Activated CD4-positive, alpha-beta memory T cell treated with anti-CD3 and anti-CD28 coated beads, Interleukin-2, amount 10 ng/mL, durations not matched to agents 7 days and 5 days (primary cell): ENCODE data around the gene COX14. TPM values are rescaled to one million over a fixed set of nuclear protein-coding genes. Genes with fewer than 3 reads are reported as not detected.
"Not testable (repeated sequence)": the region's sequence is repeated elsewhere in the genome, so short reads cannot be mapped to it uniquely, and the experiment has no call there.

Source experiments
- CTCF ChIA-PET: fragments of 350-600 bp; sonication (Branson Sonifier 250); formaldehyde crosslinking; loops from one replicate; lab custom pipeline; 2021; ENCODE audit warnings: antibody characterized with exemption, inconsistent platforms; lab: Charles Lee
- POLR2A ChIA-PET: fragments of 350-600 bp; sonication (Branson Sonifier 250); formaldehyde crosslinking; loops from one replicate; lab custom pipeline; 2021; ENCODE audit warnings: antibody characterized with exemption; lab: Charles Lee
- DNase-seq: peaks from one replicate; pipeline ENCODE4 v3.0.0-alpha.2; 2020
- H3K27ac Mint-ChIP-seq: one replicate; pipeline ENCODE4 v1.8.0; 2021; ENCODE audit warnings: mild to moderate bottlenecking, mixed read lengths
- H3K27me3 Mint-ChIP-seq: one replicate; pipeline ENCODE4 v1.8.0; 2021; ENCODE audit warnings: mixed read lengths
- H3K36me3 Mint-ChIP-seq: one replicate; pipeline ENCODE4 v1.8.0; 2021; ENCODE audit warnings: low read depth, mixed read lengths
- H3K4me1 Mint-ChIP-seq: one replicate; pipeline ENCODE4 v1.8.0; 2021; ENCODE audit warnings: mixed read lengths
- H3K4me3 Mint-ChIP-seq: one replicate; pipeline ENCODE4 v1.8.0; 2021; ENCODE audit warnings: mild to moderate bottlenecking, mixed read lengths
- H3K9me3 Mint-ChIP-seq: one replicate; pipeline ENCODE4 v1.8.0; 2021; ENCODE audit warnings: mixed read lengths
- total RNA-seq, 2 experiments: library from RNA; stranded (reverse); gene quantifications; one replicate each; pipeline ENCODE4 v1.2.3, GENCODE V29; 2021

Gene COX14
- total RNA-seq, 2 experiments from 2014 or later, result 53.5 to 55.3 TPM

DNA sequence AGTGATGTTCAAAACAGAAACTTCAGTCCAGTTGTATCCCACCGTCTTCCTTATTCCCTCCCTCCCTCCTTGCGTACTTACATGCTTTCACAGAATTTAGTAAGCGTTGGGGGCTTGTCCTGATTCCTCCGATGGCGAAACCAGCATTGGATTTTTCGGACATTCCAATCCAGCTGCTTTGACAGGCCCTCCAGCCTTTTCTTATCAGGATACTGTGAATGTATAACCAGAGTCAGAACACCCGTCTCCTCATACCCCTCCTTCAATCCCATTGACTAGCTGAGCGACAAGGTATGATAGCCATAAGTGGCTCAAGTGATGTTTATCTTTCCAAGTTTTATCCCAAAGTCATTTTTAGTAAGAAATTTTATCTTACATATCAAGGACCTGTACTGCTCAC is 31.0 kb downstream of the COX14 start:
- Mint-ChIP-seq H3K4me1 (peaks cover 9% of the 10 kb centered on the region), H3K27me3 (no peaks in the 10 kb centered on the region), H3K36me3 (peaks cover 37% of the 10 kb centered on the region), H3K4me3 (no peak overlapping the region), H3K9me3 (no peaks in the 10 kb centered on the region), H3K27ac (no peak overlapping the region)
- CTCF ChIA-PET, result interaction anchor here (0.8 to 1.1 kb wide), 2 partner anchors 11 to 58 kb away, joined by 3 to 4 read pairs; no protein-coding TSS in a partner anchor
- DNase-seq, result no peak
- POLR2A ChIA-PET, result interaction anchor here (1.6 kb wide), 1 partner anchor 24 kb away, joined by 6 read pairs; the partner anchor contains the start of gene CERS5

DNA sequence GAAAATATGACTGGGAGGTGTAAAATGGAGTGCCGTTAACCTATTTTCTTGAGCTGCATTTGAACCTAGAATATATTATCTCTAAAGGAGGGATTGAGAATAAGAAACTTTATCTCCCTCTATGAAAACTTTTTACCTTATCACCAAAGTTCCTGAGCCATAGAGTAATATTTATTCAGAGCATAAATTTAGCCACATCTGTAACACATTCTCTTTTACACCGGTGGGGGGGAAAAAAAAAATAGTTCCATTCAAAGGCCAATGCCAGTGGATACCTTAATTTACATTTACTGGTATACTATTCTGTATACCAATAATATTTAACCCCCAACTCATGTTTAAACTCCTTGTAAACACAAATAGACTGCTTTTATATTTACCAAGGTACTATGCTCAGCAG is 33.4 kb downstream of the COX14 start:
- Mint-ChIP-seq H3K4me1 (peaks cover 11% of the 10 kb centered on the region), H3K36me3 (peaks cover 22% of the 10 kb centered on the region), H3K9me3 (no peaks in the 10 kb centered on the region), H3K27ac (no peak overlapping the region), H3K27me3 (no peaks in the 10 kb centered on the region), H3K4me3 (no peak overlapping the region)
- POLR2A ChIA-PET, result interaction anchor here (2.5 kb wide), 1 partner anchor 9 kb away, joined by 8 read pairs; no protein-coding TSS in a partner anchor
- no peak for DNase-seq
- CTCF ChIA-PET, result interaction anchor here (1.2 to 1.9 kb wide), 4 partner anchors 13 to 75 kb away, joined by 3 to 11 read pairs (median 5); partner anchors contain the start of genes CERS5 and COX14

- ChIA-PET POLR2A (interaction anchor here (1.2 kb wide), 1 partner anchor 35 kb away, joined by 3 read pairs; no protein-coding TSS in a partner anchor), CTCF (interaction anchor here (0.8 to 1.9 kb wide), 4 partner anchors 15 to 820 kb away, joined by 3 to 11 read pairs (median 6); partner anchors contain the start of gene COX14)
- Mint-ChIP-seq H3K36me3 (peaks cover 10% of the 10 kb centered on the region), H3K4me3 (no peak overlapping the region), H3K9me3 (no peaks in the 10 kb centered on the region), H3K4me1 (peaks cover 18% of the 10 kb centered on the region), H3K27me3 (no peaks in the 10 kb centered on the region), H3K27ac (no peak overlapping the region)
- DNase-seq, result no peak
Measured at GRCh38 chr12:50147281-50147680, 35.2 kb downstream of the COX14 start.

GRCh38 chr12:50148011-50148410 is 36.0 kb downstream of the COX14 start:
- not testable (repeated sequence) for H3K9me3 Mint-ChIP-seq, DNase-seq, H3K4me3 Mint-ChIP-seq, H3K27ac Mint-ChIP-seq, H3K36me3 Mint-ChIP-seq, H3K27me3 Mint-ChIP-seq
- CTCF ChIA-PET, result interaction anchor here (1.3 kb wide), 1 partner anchor 28 kb away, joined by 3 read pairs; no protein-coding TSS in a partner anchor
- POLR2A ChIA-PET, result interaction anchor here (1.0 to 1.2 kb wide), 2 partner anchors 27 to 35 kb away, joined by 3 read pairs; no protein-coding TSS in a partner anchor
- peaks cover 18% of the 10 kb centered on the region for H3K4me1 Mint-ChIP-seq

DNA sequence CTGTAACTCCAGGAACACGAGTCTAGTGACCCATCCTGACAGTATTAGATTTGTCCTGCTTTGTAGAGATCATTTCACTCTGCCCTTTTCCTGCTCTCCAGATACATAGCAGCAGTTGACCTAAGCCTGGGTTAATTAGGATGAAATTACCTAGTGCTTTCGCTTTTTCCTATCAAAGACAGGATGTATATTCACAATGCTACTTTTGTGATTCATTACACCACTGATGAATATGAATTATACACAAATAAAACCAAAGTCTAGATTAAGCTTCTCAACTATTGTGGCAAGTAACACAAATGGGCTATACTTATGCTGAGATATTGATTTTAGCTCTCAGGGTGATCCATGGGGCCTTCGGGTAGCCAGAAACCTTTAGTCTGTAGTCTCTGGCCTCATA is 37.3 kb downstream of the COX14 start:
- DNase-seq, result no peak
- Mint-ChIP-seq H3K9me3 (no peaks in the 10 kb centered on the region), H3K27me3 (no peaks in the 10 kb centered on the region), H3K27ac (no peak overlapping the region), H3K4me3 (no peak overlapping the region), H3K36me3 (no peaks in the 10 kb centered on the region), H3K4me1 (peaks cover 18% of the 10 kb centered on the region)
- CTCF ChIA-PET, result interaction anchor here (0.8 to 1.6 kb wide), 2 partner anchors 33 to 37 kb away, joined by 3 read pairs; partner anchors contain the start of gene COX14
- POLR2A ChIA-PET, result interaction anchor here (0.5 to 2.3 kb wide), 3 partner anchors 17 to 78 kb away, joined by 3 to 6 read pairs (median 4); partner anchors contain the start of genes CERS5 and COX14

DNA sequence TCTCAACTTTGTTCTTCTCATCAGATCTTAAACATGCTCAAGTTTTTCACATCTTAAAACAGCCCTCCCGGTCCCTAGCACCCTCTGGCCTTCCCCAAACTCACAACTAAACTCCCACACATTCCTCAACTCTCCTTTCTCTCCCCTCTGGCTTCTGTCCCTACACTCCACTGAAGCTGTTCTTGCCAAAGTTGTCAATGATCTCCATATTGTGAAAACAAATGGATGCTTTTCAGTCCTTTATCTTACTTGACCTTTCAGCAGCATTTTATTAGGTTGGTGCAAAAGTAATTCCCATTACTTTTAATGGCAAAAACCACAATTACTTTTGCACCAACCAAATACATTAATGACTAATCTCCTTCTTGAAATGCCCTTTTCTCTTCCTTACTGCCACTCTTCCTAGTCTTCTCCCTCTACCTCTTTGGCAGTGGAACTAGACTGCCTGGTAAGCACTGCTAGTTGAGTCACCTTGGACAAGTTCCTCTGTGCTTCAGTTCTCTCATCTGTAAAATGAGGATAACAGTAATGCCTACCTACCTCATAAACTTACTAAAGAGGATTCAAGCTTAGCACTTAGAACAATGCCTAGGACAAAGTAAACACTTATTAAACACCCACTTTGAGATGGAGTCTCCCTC is 39.1 kb downstream of the COX14 start:
- Mint-ChIP-seq H3K4me1 (peaks cover 16% of the 10 kb centered on the region), H3K27me3 (no peaks in the 10 kb centered on the region), H3K36me3 (no peaks in the 10 kb centered on the region), H3K9me3 (no peaks in the 10 kb centered on the region), H3K4me3 (no peak overlapping the region), H3K27ac (no peak overlapping the region)
- no peak for DNase-seq
- CTCF ChIA-PET, result interaction anchor here (1.6 kb wide), 1 partner anchor 35 kb away, joined by 3 read pairs; no protein-coding TSS in a partner anchor
- POLR2A ChIA-PET, result interaction anchor here (2.3 kb wide), 1 partner anchor 15 kb away, joined by 6 read pairs; the partner anchor contains the start of gene CERS5

DNA sequence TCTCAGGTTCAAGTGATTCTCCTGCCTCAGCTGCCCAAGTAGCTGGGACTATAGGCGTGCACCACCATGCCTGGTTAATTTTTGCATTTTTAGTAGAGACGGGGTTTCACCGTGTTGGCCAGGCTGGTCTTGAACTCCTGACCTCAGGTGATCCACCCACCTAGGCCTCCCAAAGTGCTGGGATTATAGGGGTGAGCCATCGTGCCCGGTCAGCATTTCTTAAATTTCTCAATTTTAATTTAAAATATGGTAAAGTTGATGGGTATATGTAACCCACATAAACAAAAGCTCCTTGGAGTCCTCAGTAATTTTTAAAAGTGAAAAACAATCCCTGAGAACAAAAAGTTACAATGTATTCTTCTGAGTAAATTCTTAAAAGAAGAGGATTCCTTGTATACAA is 42.9 kb downstream of the COX14 start:
- Mint-ChIP-seq H3K36me3 (peaks cover 20% of the 10 kb centered on the region), H3K4me1 (peaks cover 25% of the 10 kb centered on the region)
- not testable (repeated sequence) for H3K27ac Mint-ChIP-seq, DNase-seq, H3K27me3 Mint-ChIP-seq, H3K4me3 Mint-ChIP-seq, H3K9me3 Mint-ChIP-seq
- ChIA-PET POLR2A (interaction anchor here (2.5 to 3.2 kb wide), 2 partner anchors 10 to 12 kb away, joined by 8 to 12 read pairs; partner anchors contain the start of gene CERS5), CTCF (interaction anchor here (0.6 to 2.0 kb wide), 6 partner anchors 13 to 865 kb away, joined by 3 to 18 read pairs (median 4); partner anchors contain the start of genes CERS5 and COX14)

GRCh38 chr12:50156641-50157040 is 44.6 kb downstream of the COX14 start:
- DNase-seq, result no peak
- peaks cover 20% of the 10 kb centered on the region for H3K4me1 Mint-ChIP-seq
- POLR2A ChIA-PET, result interaction anchor here (2.6 kb wide), 1 partner anchor 10 kb away, joined by 12 read pairs; the partner anchor contains the start of gene CERS5
- peaks cover 23% of the 10 kb centered on the region for H3K36me3 Mint-ChIP-seq
- H3K9me3 Mint-ChIP-seq, result no peaks in the 10 kb centered on the region
- H3K27ac Mint-ChIP-seq, result no peak overlapping the region
- no peak overlapping the region for H3K4me3 Mint-ChIP-seq
- CTCF ChIA-PET, result interaction anchor here (0.9 to 1.0 kb wide), 2 partner anchors 11 to 19 kb away, joined by 3 to 4 read pairs; partner anchors contain the start of gene CERS5
- no peaks in the 10 kb centered on the region for H3K27me3 Mint-ChIP-seq

- POLR2A ChIA-PET, result interaction anchor here (2.6 kb wide), 1 partner anchor 10 kb away, joined by 12 read pairs; the partner anchor contains the start of gene CERS5
- no peak for DNase-seq
- Mint-ChIP-seq H3K4me3 (no peak overlapping the region), H3K27ac (no peak overlapping the region), H3K4me1 (peaks cover 20% of the 10 kb centered on the region), H3K36me3 (peaks cover 23% of the 10 kb centered on the region), H3K9me3 (no peaks in the 10 kb centered on the region), H3K27me3 (no peaks in the 10 kb centered on the region)
- CTCF ChIA-PET, result interaction anchor here (0.9 to 1.0 kb wide), 2 partner anchors 10 to 18 kb away, joined by 3 to 4 read pairs; partner anchors contain the start of gene CERS5
Measured at GRCh38 chr12:50157259-50157658, 45.2 kb downstream of the COX14 start.

- Mint-ChIP-seq H3K4me3 (no peak overlapping the region), H3K4me1 (peaks cover 33% of the 10 kb centered on the region), H3K27me3 (no peaks in the 10 kb centered on the region), H3K9me3 (no peaks in the 10 kb centered on the region), H3K27ac (no peak overlapping the region), H3K36me3 (peaks cover 26% of the 10 kb centered on the region)
- CTCF ChIA-PET, result interaction anchor here (0.9 to 2.7 kb wide), 5 partner anchors 14 to 193 kb away, joined by 3 to 13 read pairs (median 4); partner anchors contain the start of gene COX14
- POLR2A ChIA-PET, result interaction anchor here (1.6 kb wide), 1 partner anchor 76 kb away, joined by 4 read pairs; the partner anchor contains the start of gene SMARCD1
- no peak for DNase-seq
Measured at GRCh38 chr12:50160643-50161042, 48.6 kb downstream of the COX14 start.

DNA sequence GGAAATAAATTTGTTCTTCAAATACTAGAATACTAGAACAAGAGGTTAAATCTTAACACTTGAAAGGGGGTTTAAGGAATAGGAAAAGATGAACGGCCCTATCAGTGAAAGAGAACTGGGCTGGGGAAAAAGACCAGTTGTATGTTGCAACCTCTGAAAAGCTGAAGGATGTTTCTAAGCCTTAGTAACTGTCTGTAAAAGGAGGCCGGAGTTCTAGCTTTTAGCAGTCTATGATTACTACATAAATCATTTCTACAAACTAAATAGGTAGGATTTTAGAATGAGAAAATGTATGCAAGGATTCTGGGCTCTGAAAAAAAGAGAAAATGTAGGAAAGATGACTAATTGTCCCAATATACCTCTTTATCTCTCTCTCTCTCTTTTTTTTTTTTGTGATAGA is 50.2 kb downstream of the COX14 start:
- H3K27me3 Mint-ChIP-seq, result no peaks in the 10 kb centered on the region
- peaks cover 40% of the 10 kb centered on the region for H3K4me1 Mint-ChIP-seq
- no peak for DNase-seq
- POLR2A ChIA-PET, result interaction anchor here (1.9 kb wide), 1 partner anchor 49 kb away, joined by 8 read pairs; no protein-coding TSS in a partner anchor
- H3K4me3 Mint-ChIP-seq, result no peak overlapping the region
- CTCF ChIA-PET, result interaction anchor here (0.9 to 2.7 kb wide), 3 partner anchors 30 to 88 kb away, joined by 3 to 13 read pairs (median 3); partner anchors contain the start of gene COX14
- no peak overlapping the region for H3K27ac Mint-ChIP-seq
- no peaks in the 10 kb centered on the region for H3K9me3 Mint-ChIP-seq
- peaks cover 26% of the 10 kb centered on the region for H3K36me3 Mint-ChIP-seq

DNA sequence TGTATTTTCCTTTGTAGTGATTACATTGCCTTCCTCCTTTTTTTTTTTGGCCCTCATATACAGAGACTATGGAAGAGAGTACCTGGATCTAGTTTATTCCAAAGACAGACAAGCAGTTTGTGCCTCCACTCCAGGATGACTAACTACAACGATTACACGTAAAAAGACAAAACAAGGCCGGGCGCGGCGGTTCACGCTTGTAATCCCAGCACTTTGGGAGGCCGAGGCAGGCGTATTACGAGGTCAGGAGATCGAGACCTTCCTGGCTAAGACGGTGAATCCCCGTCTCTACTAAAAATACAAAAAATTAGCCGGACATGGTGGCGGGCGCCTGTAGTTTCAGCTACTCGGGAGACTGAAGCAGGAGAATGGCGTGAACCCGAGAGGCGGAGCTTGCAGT is 52.9 kb downstream of the COX14 start:
- Mint-ChIP-seq H3K4me1 (peaks cover 33% of the 10 kb centered on the region), H3K27ac (no peak overlapping the region), H3K27me3 (no peaks in the 10 kb centered on the region), H3K4me3 (peak overlapping the region; percentile 97), H3K9me3 (no peaks in the 10 kb centered on the region), H3K36me3 (peaks cover 13% of the 10 kb centered on the region)
- CTCF ChIA-PET, result interaction anchor here (0.7 to 4.9 kb wide), 3 partner anchors 36 to 109 kb away, joined by 3 to 55 read pairs (median 3); partner anchors contain the start of gene COX14
- POLR2A ChIA-PET, result no interaction called here
- no peak for DNase-seq
